Measurements from ENCODE around the gene ELOVL7.

Gene ELOVL7

GRCh38 chr5:60710362-60710761, 133.7 kb downstream of the ELOVL7 start:
- DNase-seq: no peak

GRCh38 chr5:60705144-60705543, 138.9 kb downstream of the ELOVL7 start:
- DNase-seq: no peak

- no peak for DNase-seq
Observed at GRCh38 chr5:60703944-60704343, 140.1 kb downstream of the ELOVL7 start.

All from activated CD4-positive, alpha-beta T cell treated with anti-CD3 and anti-CD28 coated beads for 1 hour (primary cell).